Activated T-helper 1 cell treated with anti-CD3 and anti-CD28 coated beads, Interleukin-12 subunit alpha, Interleukin-12 subunit beta, Interleukin-2, Interleukin-4 antibody, amounts not matched to agents 30 ng/mL and 10 ng/mL and 1 ng/mL, durations not matched to agents 14 hours and 24 hours and 36 hours (primary cell): ENCODE data around the gene TECTB. TPM values are rescaled to one million over a fixed set of nuclear protein-coding genes. Genes with fewer than 3 reads are reported as not detected.

Experiments used
- DNase-seq: peaks from one replicate; pipeline ENCODE4 v3.0.0; 2021; ENCODE audit warnings: low spot score
- H3K27ac Mint-ChIP-seq: one replicate; pipeline ENCODE4 v1.8.0; 2021; ENCODE audit warnings: mild to moderate bottlenecking, mixed read lengths
- H3K27me3 Mint-ChIP-seq: one replicate; pipeline ENCODE4 v1.8.0; 2022; ENCODE audit warnings: mild to moderate bottlenecking, moderate library complexity, mixed read lengths; ENCODE audit not compliant: insufficient read depth
- H3K36me3 Mint-ChIP-seq: one replicate; pipeline ENCODE4 v1.8.0; 2021; ENCODE audit warnings: low read depth, mixed read lengths
- H3K4me1 Mint-ChIP-seq: one replicate; pipeline ENCODE4 v1.8.0; 2021; ENCODE audit warnings: low read depth, mixed read lengths
- H3K4me3 Mint-ChIP-seq: one replicate; pipeline ENCODE4 v1.8.0; 2021; ENCODE audit warnings: mild to moderate bottlenecking, moderate library complexity, mixed read lengths
- H3K9me3 Mint-ChIP-seq: one replicate; pipeline ENCODE4 v1.8.0; 2021; ENCODE audit warnings: mixed read lengths
- intact Hi-C: fragments of 100-400 bp; cut with micrococcal nuclease; formaldehyde crosslinking; loops from one replicate; pipeline ENCODE4 v1.15.1; 2024
- total RNA-seq: library from RNA; stranded (reverse); gene quantifications from 2 replicates; pipeline ENCODE4 v1.2.3, GENCODE V29; 2022

The TECTB gene
- total RNA-seq, 1 donor from 2014 or later = not detected

DNA sequence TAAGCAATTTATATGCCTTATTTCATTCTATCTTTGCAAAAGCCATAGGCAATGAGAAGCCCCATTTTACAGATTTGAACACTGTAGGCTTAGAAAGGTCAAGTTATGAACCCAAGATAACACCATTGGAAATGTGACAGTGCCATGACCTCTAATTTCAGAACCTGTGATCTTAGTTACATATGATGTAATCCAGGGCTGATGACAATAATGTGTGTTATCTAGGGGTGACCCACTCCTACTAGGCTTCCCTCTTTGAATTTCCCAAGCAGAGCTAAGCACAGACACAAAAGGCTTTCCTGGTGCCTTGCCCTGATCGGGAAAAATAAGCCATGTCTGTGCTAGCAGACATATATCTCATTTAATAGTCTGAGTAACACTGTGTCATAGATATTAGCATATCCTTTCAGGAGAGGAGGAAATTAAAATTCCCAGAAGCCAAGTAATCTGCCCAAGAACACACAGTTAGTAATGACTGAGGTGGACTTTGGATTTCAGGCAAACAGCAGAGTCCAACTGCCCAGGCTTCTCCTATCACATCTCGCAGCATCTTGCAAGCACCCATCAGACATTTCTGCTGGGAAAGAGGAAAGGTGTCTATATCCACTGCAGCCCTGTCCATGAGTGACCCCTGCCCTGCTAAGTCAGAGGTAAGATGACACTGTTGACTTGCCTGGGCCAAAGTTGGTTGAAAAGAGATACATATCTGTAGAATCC, 2.8 kb upstream of the TECTB start:
- H3K9me3 Mint-ChIP-seq = no peaks in the 10 kb centered on the region
- intact Hi-C loops = no loop called here
- no peaks in the 10 kb centered on the region for H3K36me3 Mint-ChIP-seq
- H3K4me1 Mint-ChIP-seq = no peaks in the 10 kb centered on the region
- peaks cover 9% of the 10 kb centered on the region for H3K27me3 Mint-ChIP-seq
- no peak overlapping the region for H3K27ac Mint-ChIP-seq
- no peak for DNase-seq
- H3K4me3 Mint-ChIP-seq = no peak overlapping the region

DNA sequence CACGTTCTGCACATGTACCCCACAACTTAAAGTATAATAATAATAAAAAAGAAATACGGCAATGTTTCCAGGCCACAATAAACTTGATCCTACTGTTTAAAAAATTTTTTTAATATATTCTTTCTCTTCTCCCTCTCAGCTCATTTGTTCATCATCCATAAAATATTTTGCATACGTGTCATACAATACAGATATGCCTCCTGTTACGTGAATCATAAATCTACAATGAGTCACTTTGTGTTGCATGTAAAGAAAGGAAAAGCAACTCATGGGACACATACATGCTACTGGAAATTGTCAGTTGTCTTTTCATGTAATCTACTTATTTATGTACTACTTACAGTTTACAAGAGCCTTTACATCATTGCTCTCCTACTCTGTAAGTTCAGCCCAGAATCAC, 1.1 kb upstream of the TECTB start:
- no peaks in the 10 kb centered on the region for H3K4me1 Mint-ChIP-seq
- H3K27ac Mint-ChIP-seq = no peak overlapping the region
- intact Hi-C loops = no loop called here
- peaks cover 9% of the 10 kb centered on the region for H3K27me3 Mint-ChIP-seq
- no peak overlapping the region for H3K4me3 Mint-ChIP-seq
- DNase-seq = no peak
- no peaks in the 10 kb centered on the region for H3K9me3 Mint-ChIP-seq
- no peaks in the 10 kb centered on the region for H3K36me3 Mint-ChIP-seq

DNA sequence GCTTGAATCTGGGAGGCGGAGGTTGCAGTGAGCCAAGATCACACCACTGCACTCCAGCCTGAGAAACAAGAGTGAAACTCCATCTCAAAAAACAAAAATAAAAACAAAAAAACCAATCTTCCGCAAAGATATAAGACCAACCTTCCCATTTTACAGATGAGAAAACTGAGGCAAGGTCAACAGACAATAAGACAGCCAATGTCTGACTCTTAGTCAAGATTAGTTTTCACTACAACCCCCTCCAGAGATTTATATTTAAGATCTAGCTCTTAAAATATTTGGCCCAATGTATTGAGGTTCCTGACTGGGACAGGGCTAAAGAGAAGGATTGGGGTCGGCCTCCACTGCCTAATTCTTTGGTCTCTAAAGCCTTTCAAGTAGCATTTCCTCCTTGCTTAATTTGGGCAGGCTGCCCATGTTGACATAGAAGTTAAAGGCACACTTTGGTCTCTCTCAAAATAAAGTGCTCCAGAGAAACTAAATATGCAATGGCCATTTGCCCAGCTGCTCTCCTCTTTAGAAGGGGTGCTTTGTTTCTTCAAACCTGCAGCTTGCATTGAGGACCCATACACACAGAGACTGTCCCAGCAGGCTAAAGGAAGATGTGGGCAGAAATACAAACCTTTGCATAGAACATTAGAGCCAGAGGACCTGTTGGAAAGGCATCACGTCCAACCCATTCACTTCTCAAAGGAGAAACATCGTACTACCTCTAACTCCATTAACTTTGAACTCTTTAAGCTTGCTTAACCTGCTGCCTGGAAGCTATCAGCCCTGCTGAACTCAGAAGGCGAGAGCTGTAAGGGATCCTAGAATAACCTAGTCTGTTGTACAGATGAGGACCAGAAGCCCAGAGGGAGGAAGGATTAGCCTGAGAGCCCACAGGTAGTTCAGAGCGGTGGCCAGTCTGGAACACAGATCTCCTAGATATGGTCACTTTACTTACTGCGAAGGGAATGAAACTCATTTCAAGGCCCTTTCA, 3.9 kb downstream of the TECTB start:
- no peaks in the 10 kb centered on the region for H3K9me3 Mint-ChIP-seq
- peaks cover 2% of the 10 kb centered on the region for H3K27me3 Mint-ChIP-seq
- H3K4me1 Mint-ChIP-seq = no peaks in the 10 kb centered on the region

DNA sequence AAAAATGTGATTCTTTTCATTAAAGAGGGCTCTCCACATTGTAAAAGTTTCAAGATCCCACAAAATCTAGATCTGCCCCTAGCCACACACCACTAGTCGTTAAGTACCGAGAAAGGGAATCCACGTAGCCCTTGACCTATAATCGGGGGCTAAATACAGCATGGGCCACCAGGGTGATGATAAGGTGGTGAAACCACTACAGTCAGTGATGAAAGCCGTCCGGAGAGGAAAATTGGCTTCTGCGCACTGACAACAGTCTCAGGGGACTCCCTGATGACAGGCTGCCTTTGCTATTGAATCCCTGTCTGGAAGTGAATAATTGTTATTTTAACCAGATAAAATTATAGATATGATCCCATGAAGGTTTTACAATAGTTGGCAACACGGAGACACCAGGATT, 4.6 kb downstream of the TECTB start:
- H3K4me1 Mint-ChIP-seq = no peaks in the 10 kb centered on the region
- no peaks in the 10 kb centered on the region for H3K36me3 Mint-ChIP-seq
- intact Hi-C loops = no loop called here
- no peak for DNase-seq
- H3K9me3 Mint-ChIP-seq = no peaks in the 10 kb centered on the region
- peaks cover 2% of the 10 kb centered on the region for H3K27me3 Mint-ChIP-seq
- H3K4me3 Mint-ChIP-seq = no peak overlapping the region
- H3K27ac Mint-ChIP-seq = no peak overlapping the region

More for the DNA sequence above, 3.9 kb downstream of the TECTB start:
- no peaks in the 10 kb centered on the region for H3K36me3 Mint-ChIP-seq
- no peak overlapping the region for H3K27ac Mint-ChIP-seq
- no peak for DNase-seq
- H3K4me3 Mint-ChIP-seq = no peak overlapping the region
- intact Hi-C loops = no loop called here

DNA sequence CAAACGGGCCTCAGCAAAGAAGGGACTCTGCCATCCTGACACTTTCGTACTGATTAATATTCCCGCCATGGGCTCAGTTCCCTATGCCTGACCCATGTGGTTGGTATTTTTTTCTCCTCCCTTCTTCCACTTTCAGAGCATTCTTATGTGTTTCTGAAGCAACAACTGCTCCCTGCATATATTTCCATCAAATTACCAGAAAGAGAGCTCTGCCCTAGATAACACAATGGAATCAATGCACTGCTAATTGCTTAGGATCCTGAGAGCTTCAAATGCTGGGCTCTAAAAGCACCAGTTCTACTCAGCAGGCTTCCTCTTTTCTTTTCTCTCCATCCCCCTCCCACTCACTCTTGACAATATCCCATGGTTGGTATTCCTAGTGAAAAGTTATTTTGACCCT, 5.3 kb downstream of the TECTB start:
- no peak overlapping the region for H3K27ac Mint-ChIP-seq
- no peaks in the 10 kb centered on the region for H3K4me1 Mint-ChIP-seq
- DNase-seq = no peak
- no peak overlapping the region for H3K4me3 Mint-ChIP-seq
- H3K27me3 Mint-ChIP-seq = peaks cover 2% of the 10 kb centered on the region
- H3K36me3 Mint-ChIP-seq = no peaks in the 10 kb centered on the region
- intact Hi-C loops = no loop called here
- H3K9me3 Mint-ChIP-seq = no peaks in the 10 kb centered on the region

DNA sequence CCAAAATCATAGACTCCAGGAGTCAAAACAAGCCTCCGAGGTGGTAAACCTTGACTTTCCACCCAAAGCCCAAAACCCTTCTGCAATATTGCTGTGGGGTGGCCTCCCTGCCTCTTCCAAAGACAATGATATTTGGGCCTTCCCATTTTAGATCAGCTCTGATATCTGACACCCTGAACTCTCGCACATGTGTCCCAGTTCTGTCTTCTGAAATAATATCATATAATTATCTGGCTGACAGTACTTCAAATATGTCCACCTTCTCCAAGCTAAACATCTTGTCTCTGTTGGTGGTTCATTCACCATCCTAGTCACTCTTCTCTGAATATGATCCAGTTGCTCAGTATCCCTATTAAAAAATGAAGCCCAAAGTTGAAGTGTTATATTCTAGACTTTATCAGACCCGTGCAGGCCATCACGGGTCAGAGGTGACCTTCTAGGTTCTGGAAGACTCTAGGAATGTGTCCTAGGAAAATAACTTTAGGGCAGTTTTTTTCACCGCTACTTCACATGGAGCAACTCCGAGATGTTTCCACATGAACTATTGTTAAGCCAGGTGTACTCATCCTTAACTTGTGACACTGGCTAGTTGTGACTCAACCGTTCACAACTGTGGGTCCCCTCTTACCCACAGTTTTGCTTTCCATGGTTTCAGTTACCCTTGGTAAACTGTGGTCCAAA, 6.3 kb downstream of the TECTB start:
- Mint-ChIP-seq H3K9me3 (no peaks in the 10 kb centered on the region), H3K4me1 (no peaks in the 10 kb centered on the region), H3K27me3 (peaks cover 2% of the 10 kb centered on the region), H3K27ac (no peak overlapping the region), H3K36me3 (no peaks in the 10 kb centered on the region), H3K4me3 (no peak overlapping the region)
- intact Hi-C loops = no loop called here
- no peak for DNase-seq

DNA sequence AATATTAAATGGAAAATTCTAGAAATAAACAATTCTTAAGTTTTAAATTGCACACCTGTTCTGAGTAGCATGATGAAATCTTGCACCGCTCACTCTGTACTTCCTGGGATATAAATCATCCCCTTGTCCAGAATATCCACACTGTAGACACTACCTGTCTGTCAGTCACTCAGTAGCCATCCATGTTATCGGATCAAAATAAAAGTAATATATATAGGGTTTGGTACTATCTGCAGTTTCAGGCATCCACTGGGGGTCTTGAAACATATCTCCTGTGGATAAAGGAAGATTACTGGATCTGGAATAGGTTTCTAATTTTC, 6.8 kb downstream of the TECTB start:
- Mint-ChIP-seq H3K27ac (no peak overlapping the region), H3K4me3 (no peak overlapping the region), H3K27me3 (no peaks in the 10 kb centered on the region), H3K36me3 (no peaks in the 10 kb centered on the region), H3K9me3 (no peaks in the 10 kb centered on the region), H3K4me1 (no peaks in the 10 kb centered on the region)
- DNase-seq = no peak
- intact Hi-C loops = no loop called here

DNA sequence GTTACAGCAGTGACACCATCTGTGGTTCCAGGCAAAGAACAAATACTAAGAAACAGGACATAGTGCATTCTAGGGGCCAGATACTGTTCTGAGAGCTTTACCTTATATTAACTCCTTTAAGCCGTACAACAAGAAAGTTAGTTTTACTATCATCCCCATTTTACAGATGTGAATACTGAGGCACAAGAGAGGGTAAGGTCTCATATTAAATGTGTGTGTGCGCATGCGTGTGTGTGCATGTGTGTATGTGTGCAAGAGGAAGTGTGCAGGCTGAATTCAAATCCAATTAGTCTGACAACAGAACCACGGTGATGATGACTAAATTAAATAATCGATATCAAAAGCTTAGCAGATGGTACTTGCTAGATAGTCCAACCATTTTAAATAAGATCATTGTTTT, 11.0 kb downstream of the TECTB start:
- intact Hi-C loops = no loop called here
- no peaks in the 10 kb centered on the region for H3K4me1 Mint-ChIP-seq
- H3K36me3 Mint-ChIP-seq = no peaks in the 10 kb centered on the region
- H3K27ac Mint-ChIP-seq = no peak overlapping the region
- no peak overlapping the region for H3K4me3 Mint-ChIP-seq
- peaks cover 2% of the 10 kb centered on the region for H3K27me3 Mint-ChIP-seq
- no peaks in the 10 kb centered on the region for H3K9me3 Mint-ChIP-seq
- no peak for DNase-seq

DNA sequence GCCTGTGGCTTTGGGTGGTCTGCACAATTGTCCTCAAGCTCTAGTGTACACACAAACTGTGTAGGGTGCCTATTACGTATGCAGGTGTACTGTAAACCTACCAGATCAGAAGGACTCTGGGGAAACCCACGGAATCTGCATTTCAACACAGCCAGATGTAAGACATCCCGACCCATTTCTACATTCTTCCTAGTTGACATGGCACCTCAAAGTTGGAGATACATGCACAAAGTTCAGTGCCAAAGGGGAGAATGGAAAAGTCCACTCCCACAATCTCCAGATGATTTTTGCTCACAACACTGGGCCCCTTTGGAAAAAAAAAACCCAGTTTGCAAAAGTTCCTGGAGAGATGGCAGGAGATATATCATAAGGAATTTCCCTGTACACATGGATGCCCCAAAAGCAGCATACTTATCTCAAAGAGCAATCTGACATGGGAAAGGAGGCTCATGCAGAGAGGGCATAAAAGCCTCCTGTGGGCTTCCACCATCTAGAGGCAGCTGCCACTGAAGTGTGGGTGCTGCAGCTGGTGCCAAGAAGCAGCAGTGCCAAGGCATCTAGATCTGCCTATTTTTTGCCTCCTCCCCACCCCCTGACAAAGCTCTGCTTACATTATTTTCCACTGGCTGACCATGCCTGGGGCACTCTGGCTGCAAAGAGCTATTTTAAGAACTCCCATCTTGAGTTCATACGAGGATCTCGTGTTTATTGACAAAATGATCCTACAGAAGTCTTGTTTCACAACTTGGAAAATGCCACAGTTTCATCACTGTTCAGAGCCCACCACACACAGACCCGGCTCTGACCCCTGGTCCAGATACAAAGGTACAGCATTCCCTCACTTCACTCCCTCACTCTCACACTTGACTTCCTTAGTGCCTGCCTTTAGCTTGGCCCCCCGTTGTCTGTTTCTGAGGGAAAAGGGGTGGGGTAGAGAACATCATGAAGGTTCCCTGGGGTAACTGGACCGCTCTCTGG, 12.9 kb downstream of the TECTB start:
- Mint-ChIP-seq H3K27me3 (peaks cover 7% of the 10 kb centered on the region), H3K4me3 (no peak overlapping the region), H3K4me1 (no peaks in the 10 kb centered on the region), H3K27ac (no peak overlapping the region), H3K36me3 (no peaks in the 10 kb centered on the region), H3K9me3 (no peaks in the 10 kb centered on the region)
- intact Hi-C loops = no loop called here
- DNase-seq = no peak

DNA sequence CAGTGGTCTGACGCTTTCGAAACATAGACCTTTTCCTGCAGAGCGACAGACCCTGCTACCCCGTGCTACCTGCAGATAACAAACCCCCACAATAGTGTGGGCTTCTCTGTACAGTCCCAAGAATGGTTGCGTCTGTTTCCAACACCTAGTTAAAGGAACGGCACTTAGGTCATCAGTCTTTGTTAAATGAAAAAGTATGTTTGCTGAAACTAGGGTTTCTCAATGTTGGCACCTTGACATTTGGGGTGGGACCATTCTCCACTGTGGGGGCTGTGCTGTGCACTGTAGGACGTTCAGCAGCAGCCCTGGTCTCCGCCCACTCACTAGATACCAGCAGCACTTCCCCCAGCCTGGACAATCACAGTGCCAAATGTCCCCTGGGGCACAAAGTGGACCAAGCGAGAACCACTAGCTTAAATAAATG, 13.7 kb downstream of the TECTB start:
- DNase-seq = no peak
- peaks cover 7% of the 10 kb centered on the region for H3K27me3 Mint-ChIP-seq
- no peaks in the 10 kb centered on the region for H3K4me1 Mint-ChIP-seq
- H3K4me3 Mint-ChIP-seq = no peak overlapping the region
- no peaks in the 10 kb centered on the region for H3K36me3 Mint-ChIP-seq
- intact Hi-C loops = no loop called here
- H3K9me3 Mint-ChIP-seq = no peaks in the 10 kb centered on the region
- no peak overlapping the region for H3K27ac Mint-ChIP-seq

DNA sequence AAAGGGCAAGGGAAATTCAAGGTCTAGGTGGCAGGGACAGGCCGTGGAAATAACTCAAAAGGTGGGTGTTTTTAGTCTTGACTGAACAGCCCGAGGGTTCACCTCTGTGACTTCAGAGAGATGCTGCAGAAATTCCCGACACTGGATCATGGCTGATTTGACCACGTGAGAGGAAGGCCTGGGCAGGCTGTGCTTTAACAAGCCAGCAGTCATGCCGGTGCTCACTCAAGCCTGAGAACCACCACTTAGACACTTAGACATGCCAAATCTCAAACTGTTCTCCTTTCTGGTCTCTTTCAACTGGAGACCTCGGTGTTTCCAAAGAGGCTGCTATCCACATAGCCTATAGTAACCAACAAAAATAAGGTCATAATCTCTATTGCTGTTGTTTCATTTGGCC, 15.4 kb downstream of the TECTB start:
- H3K4me3 Mint-ChIP-seq = no peak overlapping the region
- intact Hi-C loops = no loop called here
- DNase-seq = no peak
- no peaks in the 10 kb centered on the region for H3K4me1 Mint-ChIP-seq
- no peaks in the 10 kb centered on the region for H3K36me3 Mint-ChIP-seq
- no peaks in the 10 kb centered on the region for H3K9me3 Mint-ChIP-seq
- no peak overlapping the region for H3K27ac Mint-ChIP-seq
- peaks cover 10% of the 10 kb centered on the region for H3K27me3 Mint-ChIP-seq

DNA sequence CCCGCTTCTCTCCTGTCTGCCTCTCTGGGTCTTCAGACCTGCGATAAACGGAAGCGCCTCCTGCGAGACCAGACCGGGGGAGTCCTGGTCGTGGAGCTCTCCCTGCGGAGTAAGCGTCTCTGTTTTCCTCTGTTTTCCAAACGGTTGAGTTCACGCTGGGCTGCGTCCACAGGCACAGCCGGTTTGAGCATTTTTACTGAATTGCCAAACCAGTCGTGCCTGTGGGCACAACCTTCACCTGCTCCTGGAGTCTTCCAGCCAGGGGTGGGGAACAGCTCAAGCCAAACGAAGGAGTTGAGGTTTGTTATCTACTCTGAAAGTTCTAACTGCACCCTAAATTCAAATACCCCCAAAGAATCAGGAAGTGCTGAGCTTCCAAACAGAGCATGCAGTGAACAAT, 16.3 kb downstream of the TECTB start:
- H3K4me3 Mint-ChIP-seq = no peak overlapping the region

More for the DNA sequence above, 16.3 kb downstream of the TECTB start:
- intact Hi-C loops = no loop called here
- Mint-ChIP-seq H3K27me3 (peaks cover 15% of the 10 kb centered on the region), H3K4me1 (no peaks in the 10 kb centered on the region), H3K36me3 (no peaks in the 10 kb centered on the region), H3K27ac (no peak overlapping the region), H3K9me3 (no peaks in the 10 kb centered on the region)
- DNase-seq = no peak
